Erythroblast (primary cell): ENCODE results near the gene C1orf232.

ENCODE experiments used
- GATA1 ChIP-seq: IDR thresholded peaks from 2 replicates; pipeline ENCODE4 v1.6.1; 2011; ENCODE audit warnings: low read depth, mild to moderate bottlenecking, control low read depth, low read length, moderate library complexity
- POLR2A ChIP-seq: IDR thresholded peaks from 2 replicates; pipeline ENCODE4 v1.6.1; 2011; ENCODE audit warnings: mild to moderate bottlenecking, low read length

DNA sequence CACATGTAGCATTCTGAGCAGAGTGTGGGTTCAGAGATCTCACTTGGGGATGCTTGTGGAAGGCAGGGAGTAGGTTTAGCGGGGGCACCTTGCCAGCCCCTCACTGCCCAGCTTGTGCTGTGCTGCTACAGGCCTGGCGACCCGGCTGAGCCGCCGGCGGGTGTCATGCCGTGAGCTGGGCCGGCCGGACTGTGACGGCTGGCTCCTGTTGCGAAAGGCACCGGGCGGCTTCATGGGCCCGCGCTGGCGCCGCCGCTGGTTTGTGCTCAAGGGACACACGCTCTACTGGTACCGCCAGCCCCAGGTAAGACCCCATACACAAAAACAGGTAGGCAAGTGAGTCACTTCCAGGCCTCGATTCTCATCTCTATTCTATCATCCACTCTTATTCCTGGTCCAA, 16.1 kb upstream of the C1orf232 start:
- TF ChIP-seq POLR2A = no peak
- TF ChIP-seq GATA1 = no peak
